Measurements from ENCODE around the gene ABCA6. TPM values are rescaled to one million over a fixed set of nuclear protein-coding genes. Genes with fewer than 3 reads are reported as not detected.

The ABCA6 gene
- total and polyA plus RNA-seq, 12 donors: 5.4 to 45.4 (median 15.4) TPM

DNA sequence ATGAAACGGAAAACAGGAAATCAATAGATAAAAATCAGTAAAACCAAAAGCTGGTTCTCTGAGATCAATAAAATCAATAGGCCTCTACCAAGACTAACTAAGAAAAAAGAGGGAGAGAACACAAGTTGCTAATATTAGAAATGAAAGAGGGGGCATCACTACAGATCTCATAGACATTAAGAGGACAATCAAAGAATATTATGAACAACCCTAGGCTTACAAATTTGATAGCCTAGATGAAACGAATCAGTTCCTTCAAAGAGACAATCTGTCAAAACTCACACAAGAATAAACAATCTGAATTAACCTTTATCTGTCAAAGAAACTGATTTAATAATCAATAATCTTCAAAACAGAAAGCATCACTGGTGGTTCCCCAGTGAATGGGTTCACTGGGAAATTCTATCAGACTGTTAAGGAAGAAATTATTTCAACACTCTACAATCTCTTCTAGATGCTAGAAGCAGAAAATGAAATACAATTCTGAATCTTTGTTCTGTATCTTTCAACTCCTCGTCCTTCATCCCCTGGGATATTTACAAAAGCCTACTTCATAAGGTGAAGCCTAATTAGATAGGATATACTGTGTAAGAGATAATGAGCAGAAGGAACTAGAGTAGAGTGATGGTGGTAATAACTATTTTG lies 85.4 kb downstream of the ABCA6 start:
- H3K4me1 ChIP-seq (replicated peaks in 1 of 2): peaks cover under 1 to 19% of the 10 kb centered on the region in 2 donors
- 79 to 94% (median 90%) methylated on average over 3 of the region's 3 CpGs for WGBS, 4 donors
- H3K36me3 ChIP-seq (replicated peaks in 1 of 2): no peaks in the 10 kb centered on the region
- H3K4me3 ChIP-seq: no peak overlapping the region
- intact Hi-C loops (cut with DNase I): no loop called here
- no peaks in the 10 kb centered on the region for H3K27me3 ChIP-seq
- no peak overlapping the region for H3K27ac ChIP-seq
- TF ChIP-seq, protein P1, sequence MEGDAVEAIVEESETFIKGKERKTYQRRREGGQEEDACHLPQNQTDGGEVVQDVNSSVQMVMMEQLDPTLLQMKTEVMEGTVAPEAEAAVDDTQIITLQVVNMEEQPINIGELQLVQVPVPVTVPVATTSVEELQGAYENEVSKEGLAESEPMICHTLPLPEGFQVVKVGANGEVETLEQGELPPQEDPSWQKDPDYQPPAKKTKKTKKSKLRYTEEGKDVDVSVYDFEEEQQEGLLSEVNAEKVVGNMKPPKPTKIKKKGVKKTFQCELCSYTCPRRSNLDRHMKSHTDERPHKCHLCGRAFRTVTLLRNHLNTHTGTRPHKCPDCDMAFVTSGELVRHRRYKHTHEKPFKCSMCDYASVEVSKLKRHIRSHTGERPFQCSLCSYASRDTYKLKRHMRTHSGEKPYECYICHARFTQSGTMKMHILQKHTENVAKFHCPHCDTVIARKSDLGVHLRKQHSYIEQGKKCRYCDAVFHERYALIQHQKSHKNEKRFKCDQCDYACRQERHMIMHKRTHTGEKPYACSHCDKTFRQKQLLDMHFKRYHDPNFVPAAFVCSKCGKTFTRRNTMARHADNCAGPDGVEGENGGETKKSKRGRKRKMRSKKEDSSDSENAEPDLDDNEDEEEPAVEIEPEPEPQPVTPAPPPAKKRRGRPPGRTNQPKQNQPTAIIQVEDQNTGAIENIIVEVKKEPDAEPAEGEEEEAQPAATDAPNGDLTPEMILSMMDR (IDR thresholded peaks at IDR 0.05): no peak
- no peak for TF ChIP-seq POLR2A (IDR thresholded peaks at IDR 0.05)
- no peak for DNase-seq
- H3K9me3 ChIP-seq (replicated peaks in 1 of 3): peaks cover 0 to 8% (median 0%) of the 10 kb centered on the region in 3 donors

DNA sequence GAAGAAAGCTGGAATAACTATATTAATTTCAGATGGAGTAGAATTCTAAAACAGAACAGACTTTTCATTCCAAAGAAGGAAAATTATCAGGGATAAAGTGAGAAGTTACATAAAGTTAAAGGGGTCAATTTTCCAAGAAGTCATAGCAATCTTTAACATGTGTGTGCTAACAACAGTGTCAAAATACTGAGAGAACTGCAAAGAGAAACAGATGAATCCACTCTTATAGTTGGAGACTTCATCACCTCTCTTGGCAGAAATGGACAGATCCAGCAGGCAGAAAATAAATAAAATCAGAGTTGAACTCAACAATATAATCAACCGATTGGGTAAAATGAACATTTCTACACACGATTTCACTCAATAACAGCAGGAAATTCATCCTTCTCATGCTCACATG lies 86.4 kb downstream of the ABCA6 start:
- intact Hi-C loops (cut with DNase I): no loop called here
- DNase-seq: no peak
- TF ChIP-seq POLR2A (IDR thresholded peaks at IDR 0.05): no peak
- TF ChIP-seq, protein P1 (IDR thresholded peaks at IDR 0.05): no peak
- Histone ChIP-seq H3K4me3 (no peak overlapping the region), H3K9me3 (replicated peaks in 1 of 3) (peaks cover 0 to 8% (median 0%) of the 10 kb centered on the region in 3 donors), H3K36me3 (replicated peaks in 1 of 2) (no peaks in the 10 kb centered on the region), H3K4me1 (replicated peaks in 1 of 2) (peaks cover 8 to 19% of the 10 kb centered on the region in 2 donors), H3K27ac (no peak overlapping the region), H3K27me3 (no peaks in the 10 kb centered on the region)
- 91 to 95% (median 92%) methylated on average over 2 of the region's 2 CpGs for WGBS, 4 donors

DNA sequence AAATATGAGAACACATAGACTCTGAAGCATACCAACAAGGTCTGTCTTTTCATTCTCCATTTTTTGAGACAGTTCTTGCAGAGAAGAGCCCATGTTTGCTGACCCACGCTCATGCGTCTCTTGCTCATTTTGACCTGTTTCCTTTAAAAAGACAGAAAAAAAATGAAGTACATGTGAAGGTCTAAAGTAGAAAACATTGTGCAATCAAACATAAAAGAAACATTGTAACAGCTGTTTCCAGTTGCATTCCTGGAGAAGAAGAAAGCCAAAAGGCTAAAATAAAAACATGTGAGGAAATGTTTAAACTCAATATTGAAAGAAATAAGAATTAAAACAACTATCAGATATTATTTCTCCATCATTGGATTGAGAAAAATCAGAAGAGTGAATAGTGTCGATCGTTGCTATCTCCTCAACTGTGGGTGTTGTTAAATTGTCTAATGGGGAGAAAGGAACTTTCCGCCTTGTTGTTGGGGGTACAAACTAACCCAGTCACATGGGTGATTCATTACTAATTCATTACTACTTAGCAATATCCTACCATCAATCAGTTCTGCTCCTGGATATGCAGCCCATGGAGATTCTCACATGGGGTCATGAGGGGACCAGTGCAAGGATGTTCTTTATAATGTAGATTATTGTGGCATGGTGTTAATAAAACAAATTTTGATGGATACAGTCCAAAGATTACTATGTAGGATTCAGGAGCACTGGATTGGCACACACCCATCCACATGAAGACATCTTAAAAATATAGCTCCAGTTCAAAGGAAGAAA lies 90.5 kb downstream of the ABCA6 start:
- H3K27ac ChIP-seq: peak overlapping the region in 3 of 5 donors; percentile 6 to 58 (median 9)
- intact Hi-C loops (cut with DNase I): no loop called here

DNA sequence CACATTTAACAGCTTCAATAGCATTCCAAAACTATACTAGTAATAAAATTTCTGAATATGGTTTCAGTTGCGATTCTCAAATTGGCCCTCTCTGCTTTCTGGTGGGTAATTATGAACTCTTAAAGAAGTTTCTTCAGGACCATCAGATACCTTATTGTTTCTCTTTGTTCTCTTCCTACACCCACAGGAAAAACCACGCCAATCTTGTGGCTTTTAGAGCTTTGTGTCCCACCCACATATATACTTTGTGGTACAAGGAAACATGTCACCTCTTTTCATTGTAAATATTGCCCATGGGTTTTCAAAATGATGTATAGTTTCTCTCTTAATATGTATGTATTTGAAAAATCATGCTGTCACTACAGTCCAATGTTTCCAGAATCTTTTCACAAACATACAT lies 93.1 kb downstream of the ABCA6 start:
- no peaks in the 10 kb centered on the region for H3K36me3 ChIP-seq (replicated peaks in 1 of 2)
- 89 to 98% (median 94%) methylated on average over 2 of the region's 2 CpGs for WGBS, 4 donors
- no peak for TF ChIP-seq POLR2A (IDR thresholded peaks at IDR 0.05)
- TF ChIP-seq, protein P1 (IDR thresholded peaks at IDR 0.05): no peak
- intact Hi-C loops (cut with DNase I): no loop called here
- H3K4me1 ChIP-seq (replicated peaks in 1 of 2): peaks cover 23 to 41% of the 10 kb centered on the region in 2 donors
- no peaks in the 10 kb centered on the region for H3K27me3 ChIP-seq
- H3K27ac ChIP-seq: peak overlapping the region in 4 of 5 donors; percentile 62 to 86 (median 78)
- no peak overlapping the region for H3K4me3 ChIP-seq
- H3K9me3 ChIP-seq (replicated peaks in 1 of 3): no peaks in the 10 kb centered on the region
- no peak for DNase-seq

More for the DNA sequence above, 90.5 kb downstream of the ABCA6 start:
- H3K9me3 ChIP-seq (replicated peaks in 1 of 3): peaks cover 0 to 5% (median 0%) of the 10 kb centered on the region in 3 donors
- peak in 1 of 7 donors; percentile 10 for DNase-seq
- WGBS, 4 donors: 52 to 59% (median 54%) methylated on average over 5 of the region's 5 CpGs
- H3K4me1 ChIP-seq (replicated peaks in 1 of 2): peaks cover 23 to 41% of the 10 kb centered on the region in 2 donors
- TF ChIP-seq POLR2A (IDR thresholded peaks at IDR 0.05): peak in 1 of 2 donors; percentile 13
- TF ChIP-seq, protein P1 (IDR thresholded peaks at IDR 0.05): peak in 1 of 6 experiments; percentile 2
- H3K27me3 ChIP-seq: no peaks in the 10 kb centered on the region
- no peaks in the 10 kb centered on the region for H3K36me3 ChIP-seq (replicated peaks in 1 of 2)
- no peak overlapping the region for H3K4me3 ChIP-seq
